ENCODE data around the gene CCDC117. TPM values are rescaled to one million over a fixed set of nuclear protein-coding genes. Genes with fewer than 3 reads are reported as not detected.

Gene CCDC117
- total RNA-seq, 2 experiments from 2014 or later, result 25.5 to 26.2 TPM

- ChIA-PET POLR2A (interaction anchor here (1.1 to 1.4 kb wide), 3 partner anchors 15 to 232 kb away, joined by 3 read pairs; partner anchors contain the start of gene CCDC117), CTCF (interaction anchor here (0.8 to 1.1 kb wide), 2 partner anchors 14 to 22 kb away, joined by 3 read pairs; no protein-coding TSS in a partner anchor)
- ATAC-seq (peak; percentile 60), DNase-seq (peak; percentile 40)
- Mint-ChIP-seq H3K9me3 (no peaks in the 10 kb centered on the region), H3K4me3 (no peak overlapping the region), H3K27ac (no peak overlapping the region), H3K4me1 (ENCODE audit: low read depth) (peaks cover 16% of the 10 kb centered on the region), H3K36me3 (ENCODE audit: low read depth) (peaks cover 1% of the 10 kb centered on the region), H3K27me3 (no peaks in the 10 kb centered on the region)
- intact Hi-C loops (cut with micrococcal nuclease), result loop anchor here (5.0 kb wide), 1 partner anchor 231 kb away; no protein-coding TSS in a partner anchor
- TF ChIP-seq, protein P1, sequence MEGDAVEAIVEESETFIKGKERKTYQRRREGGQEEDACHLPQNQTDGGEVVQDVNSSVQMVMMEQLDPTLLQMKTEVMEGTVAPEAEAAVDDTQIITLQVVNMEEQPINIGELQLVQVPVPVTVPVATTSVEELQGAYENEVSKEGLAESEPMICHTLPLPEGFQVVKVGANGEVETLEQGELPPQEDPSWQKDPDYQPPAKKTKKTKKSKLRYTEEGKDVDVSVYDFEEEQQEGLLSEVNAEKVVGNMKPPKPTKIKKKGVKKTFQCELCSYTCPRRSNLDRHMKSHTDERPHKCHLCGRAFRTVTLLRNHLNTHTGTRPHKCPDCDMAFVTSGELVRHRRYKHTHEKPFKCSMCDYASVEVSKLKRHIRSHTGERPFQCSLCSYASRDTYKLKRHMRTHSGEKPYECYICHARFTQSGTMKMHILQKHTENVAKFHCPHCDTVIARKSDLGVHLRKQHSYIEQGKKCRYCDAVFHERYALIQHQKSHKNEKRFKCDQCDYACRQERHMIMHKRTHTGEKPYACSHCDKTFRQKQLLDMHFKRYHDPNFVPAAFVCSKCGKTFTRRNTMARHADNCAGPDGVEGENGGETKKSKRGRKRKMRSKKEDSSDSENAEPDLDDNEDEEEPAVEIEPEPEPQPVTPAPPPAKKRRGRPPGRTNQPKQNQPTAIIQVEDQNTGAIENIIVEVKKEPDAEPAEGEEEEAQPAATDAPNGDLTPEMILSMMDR (IDR thresholded peaks at IDR 0.05), result no peak
Observed at GRCh38 chr22:28833276-28833923, 60.9 kb downstream of the CCDC117 start.

DNA sequence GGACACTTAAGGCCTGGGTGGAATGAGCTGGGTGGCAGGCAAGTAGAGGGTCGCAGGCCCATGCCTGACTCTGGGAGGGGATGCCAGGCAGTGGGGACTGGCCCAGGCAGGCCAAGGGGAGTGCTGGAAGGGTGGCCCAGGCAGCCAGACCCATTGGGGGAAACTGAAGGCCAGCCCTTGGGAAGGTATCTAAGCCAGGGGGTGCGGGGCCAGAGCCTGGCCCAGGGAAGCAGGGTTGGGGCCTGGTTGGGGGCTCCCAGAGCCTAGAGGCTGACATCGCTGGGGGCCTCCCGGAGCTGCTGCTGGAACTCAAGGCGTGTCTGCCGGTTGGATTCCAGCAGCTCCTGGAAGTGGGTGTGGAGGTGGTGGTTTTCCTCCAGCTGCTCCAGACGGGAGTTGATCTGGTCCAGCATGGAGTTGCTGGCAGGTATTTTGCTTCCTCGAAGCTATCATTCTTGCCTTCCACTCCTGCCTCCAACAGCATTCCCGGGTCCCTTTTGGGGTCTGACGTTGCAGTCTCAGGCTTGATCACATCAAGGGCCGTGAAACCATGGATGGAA, 63.2 kb downstream of the CCDC117 start:
- POLR2A ChIA-PET, result no interaction called here
- DNase-seq (no peak), ATAC-seq (no peak)
- no peak overlapping the region for H3K27ac Mint-ChIP-seq
- CTCF ChIA-PET, result interaction anchor here (1.9 kb wide), 1 partner anchor 205 kb away, joined by 6 read pairs; no protein-coding TSS in a partner anchor
- TF ChIP-seq, protein P1 (IDR thresholded peaks at IDR 0.05), result no peak
- H3K36me3 Mint-ChIP-seq (ENCODE audit: low read depth), result peaks cover 1% of the 10 kb centered on the region
- H3K9me3 Mint-ChIP-seq, result no peaks in the 10 kb centered on the region
- no peaks in the 10 kb centered on the region for H3K27me3 Mint-ChIP-seq
- intact Hi-C loops (cut with micrococcal nuclease), result no loop called here
- no peak overlapping the region for H3K4me3 Mint-ChIP-seq
- H3K4me1 Mint-ChIP-seq (ENCODE audit: low read depth), result peaks cover 10% of the 10 kb centered on the region

DNA sequence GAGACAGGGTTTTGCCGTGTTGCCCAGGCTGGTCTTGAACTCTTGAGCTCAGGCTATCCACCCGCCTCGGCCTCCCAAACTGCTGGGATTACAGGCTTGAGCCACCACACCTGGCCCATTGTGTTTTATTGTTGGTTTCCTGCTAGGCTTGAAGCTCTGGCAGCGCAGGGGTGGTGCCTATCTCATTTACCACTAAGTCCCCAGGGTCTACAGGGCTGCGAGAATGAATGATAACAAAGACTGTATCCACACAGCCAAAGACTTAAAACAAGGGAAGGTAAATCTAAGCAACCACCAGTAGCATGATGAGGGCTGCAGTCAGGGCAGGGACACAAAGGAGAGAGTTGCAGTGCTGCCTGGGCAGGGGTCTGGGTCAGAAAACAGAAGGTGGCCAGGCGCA, 65.1 kb downstream of the CCDC117 start:
- Mint-ChIP-seq H3K9me3 (no peaks in the 10 kb centered on the region), H3K4me1 (ENCODE audit: low read depth) (peaks cover 10% of the 10 kb centered on the region), H3K4me3 (no peak overlapping the region), H3K36me3 (ENCODE audit: low read depth) (peaks cover 1% of the 10 kb centered on the region), H3K27me3 (no peaks in the 10 kb centered on the region), H3K27ac (no peak overlapping the region)
- DNase-seq (no peak), ATAC-seq (no peak)
- CTCF ChIA-PET, result interaction anchor here (1.1 to 1.6 kb wide), 2 partner anchors 18 to 408 kb away, joined by 3 to 4 read pairs; no protein-coding TSS in a partner anchor
- TF ChIP-seq, protein P1 (IDR thresholded peaks at IDR 0.05), result no peak
- intact Hi-C loops (cut with micrococcal nuclease), result no loop called here
- POLR2A ChIA-PET, result no interaction called here

Other genes starting within 250 kb of the CCDC117 start
- 1 to 10 TPM in 1 of 2 experiments, under 1 TPM in 1; 0.58 to 1.9 TPM for gene TTC28, start 92.9 kb upstream of the CCDC117 start, total RNA-seq
- 10 to 100 TPM; 15.4 to 17.3 TPM for gene CHEK2, start 30.9 kb upstream of the CCDC117 start, total RNA-seq
- 10 to 100 TPM; 16.5 to 17.5 TPM for gene HSCB, start 30.7 kb upstream of the CCDC117 start, total RNA-seq
- 100 to 1,000 TPM; 102 to 103 TPM for gene XBP1, start 27.9 kb downstream of the CCDC117 start, total RNA-seq
- gene ZNRF3, start 110.9 kb downstream of the CCDC117 start, total RNA-seq, result 1 to 10 TPM; 2.0 to 2.5 TPM

Data from activated CD8-positive, alpha-beta T cell treated with anti-CD3 and anti-CD28 coated beads for 36 hours (primary cell).